ENCODE measurements around the gene PSMA7.

The PSMA7 gene

DNA sequence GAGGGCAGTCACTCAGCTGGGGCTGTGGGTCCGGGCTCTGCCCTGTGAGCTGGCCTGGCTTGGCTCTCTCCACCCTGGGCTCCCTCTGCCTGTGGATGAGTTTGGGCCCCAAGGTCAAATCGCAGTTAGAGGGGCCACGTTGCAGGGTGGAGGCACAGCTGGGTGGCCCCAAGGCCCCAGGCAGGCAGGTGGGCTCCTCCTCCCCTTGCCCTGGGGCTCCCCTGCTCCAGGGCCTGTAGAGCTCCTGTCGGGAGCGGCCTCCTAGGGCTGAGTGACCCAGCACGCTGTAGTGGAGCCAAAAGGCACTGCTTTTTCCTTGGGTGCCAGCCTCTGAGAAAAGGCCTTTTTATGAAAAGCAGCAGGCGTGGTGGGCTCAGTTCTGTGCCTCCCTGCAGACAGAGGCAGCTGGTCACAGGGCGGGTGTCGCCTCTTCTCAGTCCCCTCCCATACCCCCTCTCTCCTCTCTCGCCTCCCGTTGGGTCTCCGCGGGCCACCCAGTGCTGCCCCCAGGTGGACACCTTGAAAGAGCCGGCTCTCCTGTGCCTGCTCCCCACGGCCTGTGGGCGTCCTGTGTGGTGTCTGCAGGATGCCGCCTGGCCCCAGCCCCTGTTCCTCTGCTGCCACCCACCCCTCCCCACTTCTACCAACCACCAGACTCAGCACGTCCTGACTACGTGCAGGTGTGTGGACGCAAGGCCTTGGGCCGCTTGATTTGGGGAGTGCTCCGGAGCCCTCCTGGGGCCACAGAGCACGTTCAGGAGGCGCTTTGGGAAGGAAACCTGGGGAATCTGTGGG is 13.6 kb upstream of the PSMA7 start:
- POLR2A ChIA-PET = no interaction called here
- CTCF ChIA-PET = interaction anchor here (0.6 to 1.8 kb wide), 6 partner anchors 11 to 148 kb away, joined by 3 to 13 read pairs (median 4); no protein-coding TSS in a partner anchor
- TF ChIP-seq, protein P1, sequence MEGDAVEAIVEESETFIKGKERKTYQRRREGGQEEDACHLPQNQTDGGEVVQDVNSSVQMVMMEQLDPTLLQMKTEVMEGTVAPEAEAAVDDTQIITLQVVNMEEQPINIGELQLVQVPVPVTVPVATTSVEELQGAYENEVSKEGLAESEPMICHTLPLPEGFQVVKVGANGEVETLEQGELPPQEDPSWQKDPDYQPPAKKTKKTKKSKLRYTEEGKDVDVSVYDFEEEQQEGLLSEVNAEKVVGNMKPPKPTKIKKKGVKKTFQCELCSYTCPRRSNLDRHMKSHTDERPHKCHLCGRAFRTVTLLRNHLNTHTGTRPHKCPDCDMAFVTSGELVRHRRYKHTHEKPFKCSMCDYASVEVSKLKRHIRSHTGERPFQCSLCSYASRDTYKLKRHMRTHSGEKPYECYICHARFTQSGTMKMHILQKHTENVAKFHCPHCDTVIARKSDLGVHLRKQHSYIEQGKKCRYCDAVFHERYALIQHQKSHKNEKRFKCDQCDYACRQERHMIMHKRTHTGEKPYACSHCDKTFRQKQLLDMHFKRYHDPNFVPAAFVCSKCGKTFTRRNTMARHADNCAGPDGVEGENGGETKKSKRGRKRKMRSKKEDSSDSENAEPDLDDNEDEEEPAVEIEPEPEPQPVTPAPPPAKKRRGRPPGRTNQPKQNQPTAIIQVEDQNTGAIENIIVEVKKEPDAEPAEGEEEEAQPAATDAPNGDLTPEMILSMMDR (IDR thresholded peaks at IDR 0.05; ENCODE audit: control extremely low read depth, extremely low read depth, low read depth, missing control alignments) = peak; percentile 64
- peak; percentile 84 for DNase-seq (ENCODE audit: extremely low spot score)

GRCh38 chr20:62156254-62156556 is 13.0 kb upstream of the PSMA7 start:
- ChIA-PET CTCF (interaction anchor here (0.6 to 1.8 kb wide), 6 partner anchors 11 to 147 kb away, joined by 3 to 13 read pairs (median 4); no protein-coding TSS in a partner anchor), POLR2A (no interaction called here)
- TF ChIP-seq, protein P1 (IDR thresholded peaks at IDR 0.05; ENCODE audit: control extremely low read depth, extremely low read depth, low read depth, missing control alignments) = no peak
- DNase-seq (ENCODE audit: extremely low spot score) = no peak

DNA sequence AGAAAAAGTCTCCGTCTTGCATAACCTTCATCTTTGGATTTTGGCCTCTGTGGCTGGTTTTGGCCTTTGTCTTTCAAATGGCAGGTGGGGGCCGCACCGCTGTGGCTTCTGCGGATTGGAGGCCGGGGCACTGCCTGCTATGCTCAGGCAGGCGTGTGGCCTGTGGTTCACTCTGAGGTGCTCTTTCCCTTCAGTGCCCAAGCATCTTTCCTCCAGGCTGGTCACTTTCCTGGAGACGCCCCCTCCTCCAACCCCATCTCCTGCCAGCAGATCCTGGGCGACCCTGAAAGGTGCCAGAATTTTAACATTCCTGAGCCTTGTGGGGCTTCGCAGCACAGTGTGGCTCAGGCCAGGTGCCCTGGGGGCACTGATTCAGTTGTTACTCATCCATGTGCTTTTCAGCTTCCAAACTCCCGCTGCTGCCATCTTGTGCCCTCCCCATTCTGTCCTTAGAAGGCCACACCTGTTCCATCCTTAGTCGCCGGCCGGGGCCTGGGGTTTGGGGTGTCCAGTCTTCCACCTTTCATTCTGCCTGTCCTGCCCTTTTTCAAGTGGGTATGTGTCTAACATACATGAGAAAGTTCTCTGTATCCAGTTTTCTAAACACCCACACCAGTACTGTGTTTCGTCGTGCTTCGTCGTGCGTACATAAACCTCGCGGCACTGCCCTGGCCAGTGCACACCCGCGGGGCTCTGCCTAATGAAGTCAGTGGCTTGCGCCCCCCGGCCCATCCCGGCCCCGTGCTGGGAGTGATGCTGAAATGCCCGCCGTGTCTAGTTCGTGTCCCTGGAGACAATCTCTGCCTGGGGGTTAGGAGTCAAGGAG is 12.4 kb upstream of the PSMA7 start:
- TF ChIP-seq, protein P1 (IDR thresholded peaks at IDR 0.05; ENCODE audit: control extremely low read depth, extremely low read depth, low read depth, missing control alignments) = no peak
- no peak for DNase-seq (ENCODE audit: extremely low spot score)
- CTCF ChIA-PET = interaction anchor here (0.6 to 1.8 kb wide), 4 partner anchors 13 to 147 kb away, joined by 3 to 13 read pairs (median 4); no protein-coding TSS in a partner anchor

DNA sequence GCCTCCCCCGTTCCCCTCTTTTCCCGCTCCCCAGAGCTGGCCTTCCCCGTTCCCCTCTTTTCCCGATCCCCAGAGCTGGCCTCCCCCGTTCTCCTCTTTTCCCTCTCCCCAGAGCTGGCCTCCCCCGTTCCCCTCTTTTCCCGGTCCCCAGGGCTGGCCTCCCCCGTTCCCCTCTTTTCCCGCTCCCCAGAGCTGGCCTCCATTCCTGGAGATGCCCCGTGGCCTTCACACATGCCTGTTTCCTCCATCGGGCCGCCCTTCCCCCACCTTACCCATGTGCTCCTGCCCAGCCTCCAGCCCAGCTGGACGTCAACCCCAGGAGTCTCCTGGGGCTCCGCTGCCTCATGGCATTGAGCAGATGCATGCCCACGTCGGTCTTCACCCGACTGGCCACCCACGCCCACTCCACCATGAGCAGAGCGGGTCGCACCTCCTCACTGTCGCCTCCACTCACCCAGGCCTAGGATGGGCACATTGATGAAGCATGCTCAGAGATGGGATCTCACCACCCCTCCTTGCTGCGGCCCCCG is 8.7 kb upstream of the PSMA7 start:
- CTCF ChIA-PET = no interaction called here
- POLR2A ChIA-PET = interaction anchor here (0.6 kb wide), 1 partner anchor 235 kb away, joined by 5 read pairs; the partner anchor contains the start of gene RPS21
- TF ChIP-seq, protein P1 (IDR thresholded peaks at IDR 0.05; ENCODE audit: control extremely low read depth, extremely low read depth, low read depth, missing control alignments) = no peak
- DNase-seq (ENCODE audit: extremely low spot score) = no peak

More for the DNA sequence above, 12.4 kb upstream of the PSMA7 start:
- POLR2A ChIA-PET = no interaction called here

- TF ChIP-seq, protein P1 (IDR thresholded peaks at IDR 0.05; ENCODE audit: control extremely low read depth, extremely low read depth, low read depth, missing control alignments) = no peak
- no peak for DNase-seq (ENCODE audit: extremely low spot score)
- ChIA-PET POLR2A (interaction anchor here (0.6 kb wide), 1 partner anchor 236 kb away, joined by 5 read pairs; the partner anchor contains the start of gene RPS21), CTCF (no interaction called here)
Observed at GRCh38 chr20:62151225-62151624, 8.0 kb upstream of the PSMA7 start.

DNA sequence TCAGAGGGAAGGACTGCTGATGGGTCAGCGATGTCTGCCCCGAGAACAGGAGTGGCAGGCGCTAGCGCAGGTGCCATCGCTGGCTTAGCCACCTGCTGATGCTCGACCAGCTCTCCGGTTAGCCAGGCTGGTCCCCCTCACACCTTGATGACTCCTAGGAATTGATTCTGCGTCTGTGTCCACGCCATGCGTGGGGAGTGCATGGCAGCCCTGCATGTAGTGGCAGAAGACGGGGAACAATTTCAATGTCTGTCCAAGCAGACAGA is 7.0 kb upstream of the PSMA7 start:
- no peak for DNase-seq (ENCODE audit: extremely low spot score)
- CTCF ChIA-PET = interaction anchor here (1.3 kb wide), 1 partner anchor 9 kb away, joined by 3 read pairs; no protein-coding TSS in a partner anchor
- POLR2A ChIA-PET = interaction anchor here (1.0 kb wide), 1 partner anchor 12 kb away, joined by 3 read pairs; no protein-coding TSS in a partner anchor
- TF ChIP-seq, protein P1 (IDR thresholded peaks at IDR 0.05; ENCODE audit: control extremely low read depth, extremely low read depth, low read depth, missing control alignments) = no peak
